NCI-H1417 treated with DMSO at 0.1 percent for 48 hours (cell line): ENCODE data around the gene NECAB2.

Experiments
- DNase-seq: peaks from one replicate; lab custom pipeline; 2025; lab: John Stamatoyannopoulos, UW

The NECAB2 gene

GRCh38 chr16:83992624-83993023 is 24.6 kb downstream of the NECAB2 start:
- no peak for DNase-seq

- DNase-seq, result no peak
Measured at GRCh38 chr16:83994087-83994486, 26.0 kb downstream of the NECAB2 start.

GRCh38 chr16:83994703-83995102 is 26.7 kb downstream of the NECAB2 start:
- DNase-seq, result no peak

- peak; percentile 83 for DNase-seq
Measured at GRCh38 chr16:83995754-83996153, 27.7 kb downstream of the NECAB2 start.

- DNase-seq, result no peak
Measured at GRCh38 chr16:83996481-83997252, 28.6 kb downstream of the NECAB2 start.

- DNase-seq, result no peak
Measured at GRCh38 chr16:83998091-83998490, 30.0 kb downstream of the NECAB2 start.

GRCh38 chr16:84000989-84001642 is 33.1 kb downstream of the NECAB2 start:
- DNase-seq, result no peak

GRCh38 chr16:84001726-84002125 is 33.7 kb downstream of the NECAB2 start:
- DNase-seq, result no peak

- no peak for DNase-seq
Measured at GRCh38 chr16:84003038-84003437, 35.0 kb downstream of the NECAB2 start.

- no peak for DNase-seq
Measured at GRCh38 chr16:84004442-84004841, 36.4 kb downstream of the NECAB2 start.

- no peak for DNase-seq
Measured at GRCh38 chr16:84005391-84005790, 37.3 kb downstream of the NECAB2 start.

- no peak for DNase-seq
Measured at GRCh38 chr16:84007520-84007919, 39.5 kb downstream of the NECAB2 start.

- DNase-seq, result no peak
Measured at GRCh38 chr16:84007965-84008364, 39.9 kb downstream of the NECAB2 start.

GRCh38 chr16:84009282-84009681 is 41.2 kb downstream of the NECAB2 start:
- no peak for DNase-seq

- no peak for DNase-seq
Measured at GRCh38 chr16:84013787-84014569, 45.9 kb downstream of the NECAB2 start.

GRCh38 chr16:84014570-84015327 is 46.7 kb downstream of the NECAB2 start:
- no peak for DNase-seq

- no peak for DNase-seq
Measured at GRCh38 chr16:84015399-84015798, 47.4 kb downstream of the NECAB2 start.

GRCh38 chr16:84016477-84016876 is 48.4 kb downstream of the NECAB2 start:
- DNase-seq, result no peak

GRCh38 chr16:84018710-84019109 is 50.7 kb downstream of the NECAB2 start:
- DNase-seq, result no peak

GRCh38 chr16:84020353-84020752 is 52.3 kb downstream of the NECAB2 start:
- no peak for DNase-seq

GRCh38 chr16:84021488-84021887 is 53.4 kb downstream of the NECAB2 start:
- no peak for DNase-seq

- DNase-seq, result no peak
Measured at GRCh38 chr16:84022644-84023043, 54.6 kb downstream of the NECAB2 start.
